Transverse colon (tissue), 4 donors: ENCODE data around the gene SNCG. TPM values are rescaled to one million over a fixed set of nuclear protein-coding genes. Genes with fewer than 3 reads are reported as not detected.

Source experiments
- DNase-seq: peaks from one replicate; pipeline ENCODE4 v3.0.0-alpha.2; 2019
- H3K27ac ChIP-seq, 4 donors: fragments of 200-600 bp; sonication (generic); 2 replicates each; pipeline ENCODE4 v1.5.1; 2016 to 2018; ENCODE audit warnings: inconsistent platforms in 4 of 4
- H3K27me3 ChIP-seq: fragments of 200-600 bp; sonication (generic); 2 replicates; pipeline ENCODE4 v1.5.1; 2017; ENCODE audit warnings: inconsistent platforms
- H3K36me3 ChIP-seq, 4 donors: fragments of 200-600 bp; sonication (generic); 2 replicates each; pipeline ENCODE4 v1.5.1; 2017 to 2019; ENCODE audit warnings: inconsistent platforms in 4 of 4
- H3K4me1 ChIP-seq, 4 donors: fragments of 200-600 bp; sonication (generic); 2 replicates each; pipeline ENCODE4 v1.5.1; 2017 to 2020; ENCODE audit warnings: inconsistent platforms in 4 of 4
- H3K4me3 ChIP-seq, 4 donors: fragments of 200-600 bp; sonication (generic); 1 replicate in 1 of 4; 2 replicates in 3 of 4; pipeline versions ENCODE4 v1.5.1 to v1.6.1; 2017 to 2019; ENCODE audit warnings: inconsistent platforms in 4 of 4
- H3K9me3 ChIP-seq, 2 donors: fragments of 200-600 bp; sonication (generic); 2 replicates each; pipeline ENCODE4 v1.5.1; 2017 to 2019; ENCODE audit warnings: inconsistent platforms in 2 of 2
- EP300 ChIP-seq: sonication (generic); formaldehyde crosslinking; IDR thresholded peaks from one replicate; pipeline ENCODE4 v1.6.1; 2017; ENCODE audit warnings: antibody characterized with exemption, low read depth
- POLR2A ChIP-seq: fragments of 450-650 bp; IDR thresholded peaks from one replicate; pipeline ENCODE4 v1.6.1; 2016; ENCODE audit warnings: antibody characterized with exemption, mild to moderate bottlenecking, moderate library complexity
- POLR2AphosphoS5 ChIP-seq, 3 donors: sonication (generic); formaldehyde crosslinking; IDR thresholded peaks; one replicate each; pipeline ENCODE4 v1.6.1; 2016; ENCODE audit warnings: antibody characterized with exemption in 3 of 3
- WGBS, 2 donors: methylation state at CpG; one replicate each; pipeline ENCODE4 v1.1.5; 2018; ENCODE audit warnings: low coverage in 1 of 2; 5-methylcytosine and 5-hydroxymethylcytosine counted together
- in situ Hi-C, 4 donors: fragments of 200-750 bp; cut with MboI; loops; one replicate each; pipeline versions ENCODE4 v1.15.0 to v1.15.1; 2017; ENCODE audit warnings: low sequenced_read_pairs in 3 of 4, low pct_ligation_motif_present in 1 of 4, low pct_unique_long_range_greater_than_20kb in 1 of 4
- intact Hi-C: fragments of 100-400 bp; cut with DNase I; formaldehyde crosslinking; loops from one replicate; pipeline ENCODE4 v1.15.1; 2023; ENCODE audit warnings: low total_unique reads
- total RNA-seq, 4 donors: library from RNA; depleted of rRNA; stranded (reverse); fragments of >200 nt; gene quantifications; one replicate each; pipeline ENCODE4 v1.1.0, GENCODE V29; 2016
- TF ChIP-seq, protein P1 (sequence below), 5 experiments: fragments of 200-600 bp in 3 of 5; fragments of 450-650 bp in 2 of 5; sonication (generic) in 3 of 5; IDR thresholded peaks; 1 replicate in 2 of 5; 2 replicates in 3 of 5; pipeline ENCODE4 v1.5.1; 2016 to 2017; ENCODE audit warnings: antibody characterized with exemption in 5 of 5, inconsistent platforms in 3 of 5, mild to moderate bottlenecking in 2 of 5, moderate library complexity in 1 of 5

Gene SNCG
- total RNA-seq, 4 donors from 2014 or later: 7.4 to 7.5 TPM; not detected in 2

DNA sequence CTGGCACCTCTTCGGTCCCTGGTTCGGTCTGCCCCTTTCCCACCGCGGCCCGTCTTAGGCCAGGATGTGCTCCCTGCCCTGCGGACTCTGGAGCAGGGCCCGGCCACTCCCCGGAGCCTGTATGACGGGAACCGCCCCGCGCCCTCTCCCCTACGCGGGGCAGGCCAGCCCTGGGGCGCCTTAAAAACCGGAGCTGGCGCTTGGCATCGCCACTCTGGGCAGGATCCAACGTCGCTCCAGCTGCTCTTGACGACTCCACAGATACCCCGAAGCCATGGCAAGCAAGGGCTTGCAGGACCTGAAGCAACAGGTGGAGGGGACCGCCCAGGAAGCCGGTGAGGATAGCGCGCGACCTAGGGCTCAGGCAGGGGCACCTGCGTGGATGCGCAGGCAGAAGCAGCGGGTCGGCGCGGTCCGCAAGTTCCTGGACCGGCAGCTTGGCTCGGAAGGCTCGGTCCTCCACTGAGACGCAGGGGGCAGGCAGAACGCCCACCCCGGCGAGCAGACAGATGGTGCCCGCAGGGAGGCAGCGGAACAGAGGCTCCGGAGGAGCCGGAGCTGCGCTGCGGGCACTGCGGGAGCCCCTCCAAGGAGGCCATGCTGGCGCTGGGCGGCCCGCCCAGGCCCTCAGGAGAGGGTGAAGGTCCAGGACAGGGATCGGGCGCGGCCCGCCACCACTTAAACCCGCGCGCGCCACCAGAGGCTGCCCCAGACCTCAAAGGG is 10.0 kb downstream of the SNCG start, which contains the start of gene ADIRF:
Gene ADIRF, plus strand, starts transcription at position 212 of the 723 bp plus-strand sequence. Its CDS starts 63 bp downstream, at position 275.
- peaks cover 25 to 60% (median 55%) of the 10 kb centered on the region in 4 donors for H3K4me1 ChIP-seq
- in situ Hi-C loops: no loop called here
- 27% methylated on average over 42 of the region's 59 CpGs; no CpG with 5 or more reads in 1 of the 2 donors for WGBS, 2 donors

GRCh38 chr10:86968994-86969355 is 10.6 kb downstream of the SNCG start:
- Histone ChIP-seq H3K36me3 (no peaks in the 10 kb centered on the region), H3K27ac (peak overlapping the region; percentile 88 to 95 (median 91)), H3K27me3 (no peaks in the 10 kb centered on the region), H3K4me3 (peak overlapping the region; percentile 39 to 58 (median 48)), H3K9me3 (no peaks in the 10 kb centered on the region), H3K4me1 (peaks cover 25 to 60% (median 55%) of the 10 kb centered on the region in 4 donors)
- intact Hi-C loops: no loop called here
- in situ Hi-C loops: no loop called here
- 39% methylated on average over 9 of the region's 9 CpGs; no CpG with 5 or more reads in 1 of the 2 donors for WGBS, 2 donors
- TF ChIP-seq POLR2A (no peak), POLR2AphosphoS5 (IDR thresholded peaks at IDR 0.05) (no peak), EP300 (no peak)
- TF ChIP-seq, protein P1, sequence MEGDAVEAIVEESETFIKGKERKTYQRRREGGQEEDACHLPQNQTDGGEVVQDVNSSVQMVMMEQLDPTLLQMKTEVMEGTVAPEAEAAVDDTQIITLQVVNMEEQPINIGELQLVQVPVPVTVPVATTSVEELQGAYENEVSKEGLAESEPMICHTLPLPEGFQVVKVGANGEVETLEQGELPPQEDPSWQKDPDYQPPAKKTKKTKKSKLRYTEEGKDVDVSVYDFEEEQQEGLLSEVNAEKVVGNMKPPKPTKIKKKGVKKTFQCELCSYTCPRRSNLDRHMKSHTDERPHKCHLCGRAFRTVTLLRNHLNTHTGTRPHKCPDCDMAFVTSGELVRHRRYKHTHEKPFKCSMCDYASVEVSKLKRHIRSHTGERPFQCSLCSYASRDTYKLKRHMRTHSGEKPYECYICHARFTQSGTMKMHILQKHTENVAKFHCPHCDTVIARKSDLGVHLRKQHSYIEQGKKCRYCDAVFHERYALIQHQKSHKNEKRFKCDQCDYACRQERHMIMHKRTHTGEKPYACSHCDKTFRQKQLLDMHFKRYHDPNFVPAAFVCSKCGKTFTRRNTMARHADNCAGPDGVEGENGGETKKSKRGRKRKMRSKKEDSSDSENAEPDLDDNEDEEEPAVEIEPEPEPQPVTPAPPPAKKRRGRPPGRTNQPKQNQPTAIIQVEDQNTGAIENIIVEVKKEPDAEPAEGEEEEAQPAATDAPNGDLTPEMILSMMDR (IDR thresholded peaks at IDR 0.05): no peak
- no peak for DNase-seq

More for the DNA sequence above, 10.0 kb downstream of the SNCG start, which contains the start of gene ADIRF:
- H3K27me3 ChIP-seq: no peaks in the 10 kb centered on the region
- DNase-seq: peak; percentile 84
- TF ChIP-seq EP300 (no peak), POLR2AphosphoS5 (IDR thresholded peaks at IDR 0.05) (peak; percentile 48 to 84 (median 78)), POLR2A (peak; percentile 86)
- TF ChIP-seq, protein P1 (IDR thresholded peaks at IDR 0.05): no peak
- intact Hi-C loops: no loop called here
- peak within 1 kb of the TSS; percentile 39 to 58 (median 48) for H3K4me3 ChIP-seq
- peak within 1 kb of the TSS; percentile 88 to 95 (median 91) for H3K27ac ChIP-seq
- H3K9me3 ChIP-seq: no peaks in the 10 kb centered on the region
- no peaks in the 10 kb centered on the region for H3K36me3 ChIP-seq

DNA sequence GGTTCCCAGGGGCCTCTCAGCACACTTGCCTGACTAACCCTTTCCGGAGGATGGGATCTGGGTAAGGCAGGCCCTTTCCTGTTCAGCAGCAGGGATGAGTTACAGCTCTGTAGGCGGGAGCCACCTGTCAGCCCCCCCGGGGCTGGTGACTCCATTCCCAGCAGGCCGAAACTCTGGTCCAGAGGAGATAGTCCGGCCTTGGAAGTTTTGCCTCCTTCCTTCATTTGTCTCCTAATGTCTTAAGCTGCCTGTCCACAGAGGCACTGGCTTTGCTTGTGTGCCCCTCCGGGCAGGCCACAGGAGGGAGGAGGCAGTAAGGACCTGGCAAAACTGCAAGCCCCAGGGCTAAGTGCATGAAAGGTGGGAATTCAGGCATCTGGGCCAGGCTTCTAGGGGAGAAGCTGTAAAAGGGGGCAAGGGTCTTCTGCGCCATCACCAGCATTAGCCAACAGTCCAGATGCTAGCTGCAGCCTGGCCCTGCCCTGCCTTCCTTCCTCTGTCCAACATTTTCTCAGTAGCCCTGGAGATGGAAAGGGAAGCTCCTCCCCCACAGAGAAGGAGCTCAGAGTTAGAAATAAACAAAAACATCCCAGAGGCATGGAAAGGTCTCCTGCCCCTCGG is 11.1 kb downstream of the SNCG start:
- peaks cover 25 to 60% (median 55%) of the 10 kb centered on the region in 4 donors for H3K4me1 ChIP-seq

More for the DNA sequence above, 11.1 kb downstream of the SNCG start:
- WGBS, 2 donors: 65% methylated on average over 8 of the region's 8 CpGs; no CpG with 5 or more reads in 1 of the 2 donors
- TF ChIP-seq, protein P1 (IDR thresholded peaks at IDR 0.05): no peak
- TF ChIP-seq EP300 (no peak), POLR2A (no peak), POLR2AphosphoS5 (IDR thresholded peaks at IDR 0.05) (no peak)
- Histone ChIP-seq H3K4me3 (peak overlapping the region in 3 of 4 donors; percentile 44 to 58 (median 48)), H3K36me3 (no peaks in the 10 kb centered on the region), H3K27ac (peak overlapping the region; percentile 88 to 95 (median 91)), H3K27me3 (no peaks in the 10 kb centered on the region), H3K9me3 (no peaks in the 10 kb centered on the region)
- intact Hi-C loops (no loop called here), in situ Hi-C loops (no loop called here)
- no peak for DNase-seq
